Neural cell (in vitro differentiated cells): ENCODE measurements around the gene MED13L. TPM values are rescaled to one million over a fixed set of nuclear protein-coding genes. Genes with fewer than 3 reads are reported as not detected.
"Not testable (repeated sequence)": the region's sequence is repeated elsewhere in the genome, so short reads cannot be mapped to it uniquely, and the experiment has no call there.

ENCODE experiments used
- H2AFZ ChIP-seq: fragments of 200-600, 300-800 bp; sonication (generic), shearing (Covaris generic); 2 replicates; pipeline ENCODE4 v1.6.0; 2014; ENCODE audit warnings: low read depth, mild to moderate bottlenecking, antibody characterized with exemption, low read length, moderate library complexity
- H3F3A ChIP-seq: fragments of 200-600 bp; shearing (Covaris generic); 2 replicates; pipeline ENCODE4 v1.6.1; 2016; ENCODE audit warnings: mild to moderate bottlenecking, moderate library complexity, mixed read lengths, antibody characterized with exemption, low read length; ENCODE audit not compliant: insufficient read depth, poor library complexity, severe bottlenecking
- H3K27ac ChIP-seq: fragments of 200-600, 300-800 bp; sonication (generic), shearing (Covaris generic); 2 replicates; pipeline ENCODE4 v1.5.1; 2014; ENCODE audit warnings: mild to moderate bottlenecking, low read length, moderate library complexity
- H3K27me3 ChIP-seq: fragments of 300-800, 200-600 bp; sonication (generic), shearing (Covaris generic); 2 replicates; pipeline ENCODE4 v1.6.0; 2014; ENCODE audit warnings: mild to moderate bottlenecking, low read depth, low read length, moderate library complexity; ENCODE audit not compliant: insufficient read depth
- H3K36me3 ChIP-seq: fragments of 300-800, 200-600 bp; sonication (generic), shearing (Covaris generic); 2 replicates; pipeline ENCODE4 v1.5.1; 2014; ENCODE audit warnings: mild to moderate bottlenecking, antibody characterized with exemption, low read length, moderate library complexity; ENCODE audit not compliant: insufficient read depth
- H3K4me2 ChIP-seq: fragments of 300-800, 200-600 bp; sonication (generic), shearing (Covaris generic); 2 replicates; pipeline ENCODE4 v1.6.0; 2014; ENCODE audit warnings: mild to moderate bottlenecking, low read length
- H3K4me3 ChIP-seq: fragments of 300-800, 200-600 bp; sonication (generic), shearing (Covaris generic); 2 replicates; pipeline ENCODE4 v1.5.1; 2014; ENCODE audit warnings: mild to moderate bottlenecking, low read length, moderate library complexity
- H3K79me2 ChIP-seq: fragments of 200-600 bp; shearing (Covaris generic); replicated peaks from 2 replicates; pipeline ENCODE4 v1.6.0; 2014; ENCODE audit warnings: mild to moderate bottlenecking, low read length, moderate library complexity; ENCODE audit not compliant: insufficient read depth
- H3K9ac ChIP-seq: fragments of 300-800, 200-600 bp; sonication (generic), shearing (Covaris generic); 2 replicates; pipeline ENCODE4 v1.6.1; 2016; ENCODE audit warnings: mild to moderate bottlenecking, low read length, mixed read lengths
- H3K9me2 ChIP-seq: fragments of 200-600 bp; shearing (Covaris generic); 2 replicates; pipeline ENCODE4 v1.6.1; 2016; ENCODE audit warnings: mild to moderate bottlenecking, low read length, mixed read lengths; ENCODE audit not compliant: insufficient read depth
- H3K9me3 ChIP-seq: fragments of 200-600, 300-800 bp; sonication (generic), shearing (Covaris generic); 2 replicates; pipeline ENCODE4 v1.6.1; 2016; ENCODE audit warnings: mild to moderate bottlenecking, mixed run types, low read length, moderate library complexity, mixed read lengths
- H4K20me1 ChIP-seq: fragments of 200-600 bp; shearing (Covaris generic); 2 replicates; pipeline ENCODE4 v1.6.1; 2016; ENCODE audit warnings: mild to moderate bottlenecking, mixed run types; ENCODE audit not compliant: insufficient read depth
- EP300 ChIP-seq: fragments of 450-650 bp; conservative IDR thresholded peaks from 2 replicates; pipeline ENCODE4 v1.6.1; 2014; ENCODE audit warnings: antibody characterized with exemption, mild to moderate bottlenecking, moderate library complexity; ENCODE audit not compliant: poor library complexity, severe bottlenecking
- EZH2 ChIP-seq: fragments of 200-600, 300-800 bp; shearing (Covaris generic), sonication (generic); IDR thresholded peaks from 2 replicates; pipeline ENCODE4 v1.6.1; 2014; ENCODE audit warnings: antibody characterized with exemption, low read length, borderline replicate concordance, mild to moderate bottlenecking; ENCODE audit not compliant: insufficient read depth, poor library complexity, severe bottlenecking
- POLR2AphosphoS5 ChIP-seq: IDR thresholded peaks from 2 replicates; pipeline ENCODE4 v1.6.1; 2012
- RAD21 ChIP-seq: fragments of 450-650 bp; conservative IDR thresholded peaks from 2 replicates; pipeline ENCODE4 v1.6.1; 2014; ENCODE audit warnings: antibody characterized with exemption, mild to moderate bottlenecking, moderate library complexity
- SMC3 ChIP-seq: fragments of 450-650 bp; conservative IDR thresholded peaks from 2 replicates; pipeline ENCODE4 v1.6.1; 2014; ENCODE audit warnings: antibody characterized with exemption, mild to moderate bottlenecking, moderate library complexity; ENCODE audit not compliant: poor library complexity
- TAF1 ChIP-seq: IDR thresholded peaks from 2 replicates; pipeline ENCODE4 v1.6.1; 2012; ENCODE audit warnings: low read depth
- polyA plus RNA-seq: library from polyadenylated mRNA; depleted of rRNA; stranded (reverse); fragments of >200 nt; gene quantifications from 2 replicates; pipeline ENCODE4 v1.2.3, GENCODE V29; 2014
- TF ChIP-seq, protein P1 (sequence below): fragments of 450-650 bp; IDR thresholded peaks from 2 replicates; pipeline ENCODE4 v1.5.1; 2014; ENCODE audit warnings: antibody characterized with exemption, mild to moderate bottlenecking, moderate library complexity; ENCODE audit not compliant: poor library complexity, severe bottlenecking
- TF ChIP-seq, protein P2 (sequence below): IDR thresholded peaks from 2 replicates; pipeline ENCODE4 v1.6.1; 2012; ENCODE audit warnings: borderline replicate concordance

MED13L gene
- polyA plus RNA-seq, 1 donor from 2014 or later, result 38.9 TPM

- H3K27me3 ChIP-seq, result no peaks in the 10 kb centered on the region
- no peaks in the 10 kb centered on the region for H3K9me3 ChIP-seq
- no peaks in the 10 kb centered on the region for H3K9me2 ChIP-seq
- H4K20me1 ChIP-seq, result no peaks in the 10 kb centered on the region
- TF ChIP-seq POLR2AphosphoS5 (no peak), TAF1 (no peak)
- peaks cover 6% of the 10 kb centered on the region for H3K36me3 ChIP-seq
- H3K9ac ChIP-seq, result no peak overlapping the region
- H3K4me3 ChIP-seq, result no peak overlapping the region
- no peaks in the 10 kb centered on the region for H3F3A ChIP-seq
- no peak overlapping the region for H2AFZ ChIP-seq
- no peaks in the 10 kb centered on the region for H3K79me2 ChIP-seq
- no peak overlapping the region for H3K4me2 ChIP-seq
- H3K27ac ChIP-seq, result no peak overlapping the region
Measured at GRCh38 chr12:115979351-115979750, 298.1 kb downstream of the MED13L start.

- H3K9me3 ChIP-seq, H3F3A ChIP-seq, H4K20me1 ChIP-seq, H3K9me2 ChIP-seq, H3K4me3 ChIP-seq, H3K4me2 ChIP-seq, H3K79me2 ChIP-seq, H3K36me3 ChIP-seq, H3K9ac ChIP-seq, H3K27me3 ChIP-seq, H3K27ac ChIP-seq, H2AFZ ChIP-seq: not testable (repeated sequence)
Measured at GRCh38 chr12:115976829-115977228, 300.7 kb downstream of the MED13L start.

- H3K36me3 ChIP-seq, result peaks cover 8% of the 10 kb centered on the region
- no peaks in the 10 kb centered on the region for H3F3A ChIP-seq
- no peaks in the 10 kb centered on the region for H4K20me1 ChIP-seq
- H3K9me3 ChIP-seq, result no peaks in the 10 kb centered on the region
- no peaks in the 10 kb centered on the region for H3K79me2 ChIP-seq
- no peaks in the 10 kb centered on the region for H3K9me2 ChIP-seq
- TF ChIP-seq EP300, result no peak
- TF ChIP-seq TAF1, result no peak
- TF ChIP-seq RAD21, result no peak
- TF ChIP-seq SMC3, result no peak
- no peak for TF ChIP-seq EZH2
- TF ChIP-seq POLR2AphosphoS5, result no peak
- TF ChIP-seq, protein P1, sequence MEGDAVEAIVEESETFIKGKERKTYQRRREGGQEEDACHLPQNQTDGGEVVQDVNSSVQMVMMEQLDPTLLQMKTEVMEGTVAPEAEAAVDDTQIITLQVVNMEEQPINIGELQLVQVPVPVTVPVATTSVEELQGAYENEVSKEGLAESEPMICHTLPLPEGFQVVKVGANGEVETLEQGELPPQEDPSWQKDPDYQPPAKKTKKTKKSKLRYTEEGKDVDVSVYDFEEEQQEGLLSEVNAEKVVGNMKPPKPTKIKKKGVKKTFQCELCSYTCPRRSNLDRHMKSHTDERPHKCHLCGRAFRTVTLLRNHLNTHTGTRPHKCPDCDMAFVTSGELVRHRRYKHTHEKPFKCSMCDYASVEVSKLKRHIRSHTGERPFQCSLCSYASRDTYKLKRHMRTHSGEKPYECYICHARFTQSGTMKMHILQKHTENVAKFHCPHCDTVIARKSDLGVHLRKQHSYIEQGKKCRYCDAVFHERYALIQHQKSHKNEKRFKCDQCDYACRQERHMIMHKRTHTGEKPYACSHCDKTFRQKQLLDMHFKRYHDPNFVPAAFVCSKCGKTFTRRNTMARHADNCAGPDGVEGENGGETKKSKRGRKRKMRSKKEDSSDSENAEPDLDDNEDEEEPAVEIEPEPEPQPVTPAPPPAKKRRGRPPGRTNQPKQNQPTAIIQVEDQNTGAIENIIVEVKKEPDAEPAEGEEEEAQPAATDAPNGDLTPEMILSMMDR, result no peak
- H3K4me2 ChIP-seq, result no peak overlapping the region
- H3K27ac ChIP-seq, result no peak overlapping the region
- H3K9ac ChIP-seq, result no peak overlapping the region
- H2AFZ ChIP-seq, result no peak overlapping the region
- H3K27me3 ChIP-seq, result no peaks in the 10 kb centered on the region
- H3K4me3 ChIP-seq, result no peak overlapping the region
Measured at GRCh38 chr12:115975411-115975810, 302.1 kb downstream of the MED13L start.

- TF ChIP-seq, protein P2, sequence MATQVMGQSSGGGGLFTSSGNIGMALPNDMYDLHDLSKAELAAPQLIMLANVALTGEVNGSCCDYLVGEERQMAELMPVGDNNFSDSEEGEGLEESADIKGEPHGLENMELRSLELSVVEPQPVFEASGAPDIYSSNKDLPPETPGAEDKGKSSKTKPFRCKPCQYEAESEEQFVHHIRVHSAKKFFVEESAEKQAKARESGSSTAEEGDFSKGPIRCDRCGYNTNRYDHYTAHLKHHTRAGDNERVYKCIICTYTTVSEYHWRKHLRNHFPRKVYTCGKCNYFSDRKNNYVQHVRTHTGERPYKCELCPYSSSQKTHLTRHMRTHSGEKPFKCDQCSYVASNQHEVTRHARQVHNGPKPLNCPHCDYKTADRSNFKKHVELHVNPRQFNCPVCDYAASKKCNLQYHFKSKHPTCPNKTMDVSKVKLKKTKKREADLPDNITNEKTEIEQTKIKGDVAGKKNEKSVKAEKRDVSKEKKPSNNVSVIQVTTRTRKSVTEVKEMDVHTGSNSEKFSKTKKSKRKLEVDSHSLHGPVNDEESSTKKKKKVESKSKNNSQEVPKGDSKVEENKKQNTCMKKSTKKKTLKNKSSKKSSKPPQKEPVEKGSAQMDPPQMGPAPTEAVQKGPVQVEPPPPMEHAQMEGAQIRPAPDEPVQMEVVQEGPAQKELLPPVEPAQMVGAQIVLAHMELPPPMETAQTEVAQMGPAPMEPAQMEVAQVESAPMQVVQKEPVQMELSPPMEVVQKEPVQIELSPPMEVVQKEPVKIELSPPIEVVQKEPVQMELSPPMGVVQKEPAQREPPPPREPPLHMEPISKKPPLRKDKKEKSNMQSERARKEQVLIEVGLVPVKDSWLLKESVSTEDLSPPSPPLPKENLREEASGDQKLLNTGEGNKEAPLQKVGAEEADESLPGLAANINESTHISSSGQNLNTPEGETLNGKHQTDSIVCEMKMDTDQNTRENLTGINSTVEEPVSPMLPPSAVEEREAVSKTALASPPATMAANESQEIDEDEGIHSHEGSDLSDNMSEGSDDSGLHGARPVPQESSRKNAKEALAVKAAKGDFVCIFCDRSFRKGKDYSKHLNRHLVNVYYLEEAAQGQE, result no peak
- Histone ChIP-seq H2AFZ (no peak overlapping the region), H4K20me1 (no peaks in the 10 kb centered on the region), H3K79me2 (no peaks in the 10 kb centered on the region), H3K9ac (no peak overlapping the region), H3F3A (no peaks in the 10 kb centered on the region), H3K27ac (no peak overlapping the region), H3K4me3 (no peak overlapping the region), H3K9me2 (no peaks in the 10 kb centered on the region), H3K4me2 (no peak overlapping the region), H3K27me3 (no peaks in the 10 kb centered on the region), H3K36me3 (peaks cover 8% of the 10 kb centered on the region), H3K9me3 (no peaks in the 10 kb centered on the region)
Measured at GRCh38 chr12:115973968-115974724, 303.3 kb downstream of the MED13L start.
